Endothelial cell of umbilical vein (primary cell): ENCODE results near the gene CHD5. TPM values are rescaled to one million over a fixed set of nuclear protein-coding genes. Genes with fewer than 3 reads are reported as not detected.

Experiments used
- BruUV-seq: library from RNA; stranded (reverse); fragments of 400-500 nt; replicated peaks from 2 replicates; lab custom pipeline; 2021; lab: Mats Ljungman, UMichigan
- CTCF ChIA-PET: fragments of 300-600, 350-600 bp; sonication (Branson Sonifier 250); formaldehyde crosslinking; loops from one replicate; lab custom pipeline; 2021; ENCODE audit warnings: antibody characterized with exemption, inconsistent platforms; lab: Charles Lee
- POLR2A ChIA-PET: fragments of 300-600, 350-600 bp; sonication (Branson Sonifier 250); formaldehyde crosslinking; loops from one replicate; lab custom pipeline; 2021; ENCODE audit warnings: antibody characterized with exemption, inconsistent platforms; lab: Charles Lee
- DNase-seq: peaks from one replicate; pipeline ENCODE4 v3.0.0-alpha.2; 2011; ENCODE audit warnings: low read depth, low spot score
- FAIRE-seq: peaks from 2 replicates; lab custom pipeline; 2011; peaks lifted over from hg19 to GRCh38; lab: Jason Lieb, UNC
- H2AFZ ChIP-seq: 2 replicates; pipeline ENCODE4 v1.6.0; 2012; ENCODE audit warnings: low read depth, low read length, control low read depth, inconsistent platforms
- H3K27ac ChIP-seq: 2 replicates; pipeline ENCODE4 v1.5.1; 2011; ENCODE audit warnings: low read depth, mild to moderate bottlenecking, control low read depth, low read length, moderate library complexity; ENCODE audit not compliant: insufficient read depth
- H3K27me3 ChIP-seq, 2 experiments: 2 replicates each; pipeline versions ENCODE4 v1.6.0 to v1.6.1; 2011; ENCODE audit warnings: low read length in 2 of 2, mixed read lengths in 1 of 2; ENCODE audit not compliant: control insufficient read depth in 2 of 2, insufficient read depth in 2 of 2
- H3K36me3 ChIP-seq, 2 experiments: 2 replicates in 1 of 2; 3 replicates in 1 of 2; pipeline ENCODE4 v1.5.1; 2011; ENCODE audit warnings: low read length in 2 of 2, mild to moderate bottlenecking in 1 of 2, moderate library complexity in 1 of 2; ENCODE audit not compliant: control insufficient read depth in 2 of 2, insufficient read depth in 2 of 2; ENCODE audit errors: extremely low read depth in 1 of 2
- H3K4me1 ChIP-seq: 3 replicates; pipeline ENCODE4 v1.5.1; 2011; ENCODE audit warnings: mild to moderate bottlenecking, low read length; ENCODE audit not compliant: control insufficient read depth, insufficient read depth; ENCODE audit errors: extremely low read depth
- H3K4me2 ChIP-seq: 2 replicates; pipeline ENCODE4 v1.6.1; 2011; ENCODE audit warnings: low read length, control low read depth, mixed read lengths; ENCODE audit not compliant: insufficient read depth
- H3K4me3 ChIP-seq, 3 experiments: fragments of 200-600 bp in 1 of 3; sonication (generic), shearing (Covaris generic) in 1 of 3; replicated peaks in 1 of 3; 2 replicates each; pipeline ENCODE4 v1.5.1; 2011 to 2016; ENCODE audit warnings: control low read depth in 3 of 3, low read length in 3 of 3, mild to moderate bottlenecking in 2 of 3, inconsistent platforms in 1 of 3, low read depth in 1 of 3, moderate library complexity in 1 of 3; ENCODE audit not compliant: insufficient read depth in 1 of 3
- H3K79me2 ChIP-seq: 2 replicates; pipeline ENCODE4 v1.6.0; 2012; ENCODE audit warnings: low read length, inconsistent platforms; ENCODE audit not compliant: control insufficient read depth, insufficient read depth
- H3K9ac ChIP-seq: replicated peaks from 2 replicates; pipeline ENCODE3; 2011; ENCODE audit warnings: low read length, control low read depth; ENCODE audit not compliant: insufficient read depth; ENCODE audit errors: extremely low read depth
- H3K9me1 ChIP-seq: replicated peaks from 3 replicates; pipeline ENCODE4 v1.6.0; 2011; ENCODE audit warnings: mild to moderate bottlenecking, low read length; ENCODE audit not compliant: control insufficient read depth, insufficient read depth; ENCODE audit errors: extremely low read depth
- H3K9me3 ChIP-seq: replicated peaks from 2 replicates; pipeline ENCODE4 v1.5.1; 2012; ENCODE audit warnings: low read length, inconsistent platforms; ENCODE audit not compliant: control insufficient read depth, insufficient read depth
- H4K20me1 ChIP-seq: replicated peaks from 2 replicates; pipeline ENCODE3; 2011; ENCODE audit warnings: mild to moderate bottlenecking, low read length; ENCODE audit not compliant: control insufficient read depth, insufficient read depth; ENCODE audit errors: extremely low read depth
- MYC ChIP-seq: IDR thresholded peaks from one replicate; pipeline ENCODE4 v1.6.1; 2011; ENCODE audit warnings: mild to moderate bottlenecking, low read depth, low read length
- dilution Hi-C: fragments of 300-500 bp; cut with MboI; formaldehyde crosslinking; loops from one replicate; pipeline ENCODE4 v1.15.0; 2019; ENCODE audit warnings: low sequenced_read_pairs; ENCODE audit not compliant: extremely low pct_ligation_motif_present
- intact Hi-C: fragments of 100-400 bp; cut with micrococcal nuclease; formaldehyde crosslinking; loops from one replicate; pipeline ENCODE4 v1.10.0; 2022
- polyA plus RNA-seq, 4 experiments: library from polyadenylated mRNA; depleted of rRNA in 3 of 4; stranded (reverse) in 3 of 4; unstranded in 1 of 4; fragments of >200 nt; gene quantifications; 2 replicates each; pipeline versions ENCODE4 v1.2.1 to v1.2.3, GENCODE V29; 2011 to 2012; ENCODE audit warnings: missing spikeins in 1 of 4
- total RNA-seq: library from RNA; stranded (reverse); gene quantifications from 2 replicates; pipeline ENCODE4 v1.2.3, GENCODE V29; 2021
- TF ChIP-seq, protein P1 (sequence below): IDR thresholded peaks from 2 replicates; pipeline ENCODE4 v1.6.1; 2011; ENCODE audit not compliant: insufficient read depth, insufficient read length

CHD5 gene
- total and polyA plus RNA-seq, 2 donors (not counting 3 experiments of a cell fraction or from before 2014, with no cell fraction given) = 0.04 to 0.11 TPM

DNA sequence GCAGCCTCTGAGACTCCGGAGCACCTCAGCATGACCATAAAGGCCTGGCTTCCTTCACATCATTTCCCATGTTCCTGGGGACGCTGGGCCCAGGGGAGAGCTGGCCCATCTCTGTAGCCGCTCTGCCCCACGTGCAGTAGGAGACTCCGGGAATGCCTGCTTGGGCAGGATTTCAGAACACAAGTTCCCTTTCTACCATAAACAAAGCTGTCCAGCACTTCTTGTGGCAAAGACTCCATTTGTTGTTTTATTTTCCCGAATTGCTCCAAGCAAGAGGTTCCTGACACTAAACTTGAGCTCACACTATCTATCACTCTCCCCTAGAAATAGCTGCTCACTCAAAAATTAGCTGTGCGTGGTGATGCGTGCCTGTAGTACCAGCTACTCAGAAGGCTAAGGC lies 21.9 kb downstream of the CHD5 start:
- intact Hi-C loops (no loop called here), dilution Hi-C loops (no loop called here)
- H3K36me3 ChIP-seq = no peaks in the 10 kb centered on the region
- H3K4me1 ChIP-seq = no peaks in the 10 kb centered on the region
- no peak for FAIRE-seq
- H2AFZ ChIP-seq = no peak overlapping the region
- no peak overlapping the region for H3K4me3 ChIP-seq
- H3K4me2 ChIP-seq = no peak overlapping the region
- H3K27ac ChIP-seq = no peak overlapping the region
- ChIA-PET CTCF (interaction anchor here (0.8 kb wide), 1 partner anchor 10 kb away, joined by 4 read pairs; no protein-coding TSS in a partner anchor), POLR2A (no interaction called here)
- no TSS peak for BruUV-seq
- no peaks in the 10 kb centered on the region for H3K79me2 ChIP-seq
- H3K9me1 ChIP-seq = no peaks in the 10 kb centered on the region
- no peaks in the 10 kb centered on the region for H3K27me3 ChIP-seq
- H3K9me3 ChIP-seq = no peaks in the 10 kb centered on the region
- H3K9ac ChIP-seq = no peak overlapping the region
- no peak for DNase-seq
- TF ChIP-seq, protein P1, sequence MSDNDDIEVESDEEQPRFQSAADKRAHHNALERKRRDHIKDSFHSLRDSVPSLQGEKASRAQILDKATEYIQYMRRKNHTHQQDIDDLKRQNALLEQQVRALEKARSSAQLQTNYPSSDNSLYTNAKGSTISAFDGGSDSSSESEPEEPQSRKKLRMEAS = no peak
- no peak for TF ChIP-seq MYC
- H4K20me1 ChIP-seq = no peaks in the 10 kb centered on the region

DNA sequence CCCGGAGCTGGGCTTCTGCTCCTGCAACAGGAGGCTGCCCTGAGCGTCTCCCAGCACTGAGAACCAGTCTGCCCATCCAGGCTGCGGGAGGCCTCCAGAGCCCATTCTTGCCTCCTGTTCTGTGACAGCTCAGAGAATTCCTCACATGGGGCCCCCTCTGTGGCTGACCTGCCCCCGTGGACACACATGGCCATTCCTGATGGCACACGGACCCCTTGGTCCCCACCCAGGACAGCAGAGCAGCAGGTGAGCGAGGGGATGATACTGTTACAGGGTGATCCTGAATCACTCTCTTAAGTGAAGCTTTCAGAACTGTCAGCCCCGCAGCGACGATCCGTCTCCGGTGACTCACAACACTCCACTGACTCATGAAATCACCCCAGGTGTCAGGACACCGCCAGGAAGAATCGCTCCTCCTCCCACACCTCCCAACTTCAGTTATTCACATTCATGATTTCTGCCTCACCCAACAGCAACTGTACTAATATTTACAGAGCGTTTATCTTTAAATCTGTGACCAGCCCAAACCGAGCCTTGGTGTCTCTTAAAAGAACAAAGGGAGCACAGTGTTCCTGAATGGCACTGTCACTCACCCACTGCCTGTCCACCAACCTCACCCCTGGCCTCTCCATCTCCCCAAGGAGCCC lies 22.5 kb downstream of the CHD5 start:
- FAIRE-seq (peak; percentile 8), DNase-seq (no peak)
- dilution Hi-C loops = no loop called here
- Histone ChIP-seq H3K27me3 (no peaks in the 10 kb centered on the region), H2AFZ (no peak overlapping the region), H3K27ac (no peak overlapping the region), H4K20me1 (no peaks in the 10 kb centered on the region), H3K9ac (no peak overlapping the region), H3K79me2 (no peaks in the 10 kb centered on the region), H3K4me1 (no peaks in the 10 kb centered on the region), H3K4me2 (no peak overlapping the region), H3K36me3 (no peaks in the 10 kb centered on the region), H3K9me1 (no peaks in the 10 kb centered on the region), H3K9me3 (no peaks in the 10 kb centered on the region), H3K4me3 (no peak overlapping the region)
- ChIA-PET CTCF (interaction anchor here (0.8 kb wide), 1 partner anchor 9 kb away, joined by 4 read pairs; no protein-coding TSS in a partner anchor), POLR2A (no interaction called here)
- no TSS peak for BruUV-seq
- intact Hi-C loops = no loop called here
- no peak for TF ChIP-seq MYC
